ENCODE data around the gene PARP15.
"Not testable (repeated sequence)": the region's sequence is repeated elsewhere in the genome, so short reads cannot be mapped to it uniquely, and the experiment has no call there.

PARP15 gene

DNA sequence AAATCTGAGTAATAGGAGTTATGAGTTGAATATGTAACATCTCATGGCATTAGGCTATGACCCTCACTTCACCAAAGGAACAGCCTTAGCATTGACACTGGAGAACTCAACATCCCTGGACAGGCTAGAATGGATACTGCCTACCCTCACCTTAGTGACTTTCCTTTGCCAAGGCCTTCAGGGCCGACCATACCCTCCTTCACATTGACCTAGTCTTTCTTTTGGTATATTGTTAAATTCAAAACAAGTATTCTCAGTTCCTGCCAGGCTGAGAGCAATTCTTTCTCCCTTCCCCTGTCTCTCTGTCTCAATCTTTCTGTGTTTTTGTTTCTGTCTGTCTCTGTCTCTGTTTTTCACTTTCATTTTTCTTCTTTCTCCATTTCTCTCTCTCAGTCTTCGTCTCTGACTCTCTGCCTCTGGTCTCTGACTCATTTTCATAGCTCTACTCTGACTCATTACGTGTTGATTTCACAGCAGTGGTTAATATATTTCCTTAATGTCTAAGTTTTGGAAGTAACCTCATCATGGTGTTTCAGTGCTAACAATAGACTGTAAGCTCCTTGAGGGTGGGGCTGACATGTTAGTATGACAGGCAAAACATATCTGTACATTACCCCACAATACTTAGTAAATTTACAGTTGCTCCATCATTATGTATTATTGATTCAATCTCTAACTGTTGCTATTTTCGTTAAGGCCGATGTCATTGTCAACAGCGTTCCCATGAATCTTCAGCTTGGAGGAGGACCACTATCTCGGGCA lies 32.5 kb downstream of the PARP15 start:
- DNase-seq (ENCODE audit: low read depth): peak; percentile 34
- H3K4me3 ChIP-seq (ENCODE audit: low read depth, low read length): no peak overlapping the region

- no peak overlapping the region for H3K4me3 ChIP-seq (ENCODE audit: low read depth, low read length)
- no peak for DNase-seq (ENCODE audit: low read depth)
Observed at GRCh38 chr3:122612696-122613095, 35.2 kb downstream of the PARP15 start.

DNA sequence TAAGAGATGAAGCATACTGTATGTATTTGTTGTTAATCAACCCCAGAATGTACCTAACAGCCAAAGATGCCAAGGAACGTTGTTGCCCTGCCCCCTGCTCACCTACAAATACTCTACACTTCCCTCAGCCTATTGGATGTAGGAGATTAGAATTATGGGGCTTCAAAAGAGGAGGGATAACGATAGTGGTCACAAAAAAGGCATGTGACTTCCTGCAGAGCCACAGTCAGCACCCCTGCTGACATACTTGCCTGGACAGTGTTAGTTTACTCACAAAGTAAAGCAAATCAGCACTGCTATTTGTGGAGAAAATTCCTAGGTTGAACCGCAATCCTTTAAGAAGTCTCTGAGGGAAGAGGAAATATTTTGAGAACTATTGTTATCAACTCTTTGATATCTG lies 37.9 kb downstream of the PARP15 start:
- no peak overlapping the region for H3K4me3 ChIP-seq (ENCODE audit: low read depth, low read length)
- no peak for DNase-seq (ENCODE audit: low read depth)

GRCh38 chr3:122618614-122619013 lies 41.2 kb downstream of the PARP15 start:
- no peak for DNase-seq (ENCODE audit: low read depth)
- H3K4me3 ChIP-seq (ENCODE audit: low read depth, low read length): no peak overlapping the region

DNA sequence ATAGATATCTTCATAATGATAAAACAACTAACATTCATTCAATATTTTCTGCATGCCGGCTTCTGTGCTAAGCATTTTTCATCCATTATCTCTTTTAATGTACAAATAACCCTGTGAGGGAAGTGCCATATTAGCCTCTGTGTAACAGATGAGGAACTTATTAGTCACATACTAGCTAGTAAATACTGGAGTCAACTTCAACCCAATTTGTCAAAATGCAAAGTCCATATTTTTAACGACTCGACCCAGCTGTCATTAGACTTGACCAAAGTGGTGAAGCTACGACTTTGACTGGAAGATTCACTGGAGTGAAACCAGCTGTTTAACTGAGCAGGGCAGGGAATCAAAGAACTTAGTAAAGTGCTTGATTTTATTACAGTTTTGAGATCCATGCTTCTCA lies 41.6 kb downstream of the PARP15 start:
- no peak for DNase-seq (ENCODE audit: low read depth)
- H3K4me3 ChIP-seq (ENCODE audit: low read depth, low read length): no peak overlapping the region

DNA sequence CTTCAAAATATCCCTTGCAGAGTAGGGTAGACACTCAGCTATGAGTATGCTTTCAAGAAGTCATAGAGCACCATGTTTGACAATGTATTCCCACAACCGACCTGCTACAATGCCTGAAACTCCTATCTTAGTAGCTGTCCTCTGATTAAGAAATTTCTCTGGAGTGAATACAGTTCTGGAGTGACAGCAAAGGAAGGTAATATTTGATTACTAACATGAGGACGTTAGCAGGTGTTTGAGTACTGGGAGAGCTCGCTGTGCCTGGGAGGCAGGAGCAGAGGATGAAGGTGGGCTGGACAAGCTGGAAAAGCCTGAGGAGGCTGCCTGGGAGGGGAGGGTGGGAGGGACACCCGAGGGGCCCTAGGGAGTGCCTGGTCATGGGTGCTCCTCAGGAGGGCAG lies 42.9 kb downstream of the PARP15 start:
- H3K4me3 ChIP-seq (ENCODE audit: low read depth, low read length): no peak overlapping the region
- DNase-seq (ENCODE audit: low read depth): no peak

DNA sequence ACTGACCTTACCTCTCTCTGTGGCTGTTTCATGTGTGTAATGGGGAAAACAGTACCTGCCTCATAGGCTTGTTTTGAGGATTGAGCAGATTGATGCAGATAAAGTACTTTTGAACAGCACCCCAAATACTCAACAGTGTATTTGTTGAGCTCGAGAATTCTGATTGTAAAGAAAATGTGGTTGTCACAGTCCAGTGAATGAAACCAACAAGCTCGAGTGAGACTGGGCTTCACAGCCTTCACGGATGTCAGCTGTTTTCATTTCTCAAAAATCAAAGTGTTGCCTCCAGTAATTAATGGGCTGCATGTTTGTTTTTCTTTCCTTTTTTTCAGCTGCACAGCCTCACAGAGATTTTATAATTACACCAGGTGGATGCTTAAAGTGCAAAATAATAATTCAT lies 43.7 kb downstream of the PARP15 start:
- DNase-seq (ENCODE audit: low read depth): no peak
- no peak overlapping the region for H3K4me3 ChIP-seq (ENCODE audit: low read depth, low read length)

GRCh38 chr3:122623031-122623829 lies 45.8 kb downstream of the PARP15 start:
- no peak overlapping the region for H3K4me3 ChIP-seq (ENCODE audit: low read depth, low read length)
- DNase-seq (ENCODE audit: low read depth): no peak

DNA sequence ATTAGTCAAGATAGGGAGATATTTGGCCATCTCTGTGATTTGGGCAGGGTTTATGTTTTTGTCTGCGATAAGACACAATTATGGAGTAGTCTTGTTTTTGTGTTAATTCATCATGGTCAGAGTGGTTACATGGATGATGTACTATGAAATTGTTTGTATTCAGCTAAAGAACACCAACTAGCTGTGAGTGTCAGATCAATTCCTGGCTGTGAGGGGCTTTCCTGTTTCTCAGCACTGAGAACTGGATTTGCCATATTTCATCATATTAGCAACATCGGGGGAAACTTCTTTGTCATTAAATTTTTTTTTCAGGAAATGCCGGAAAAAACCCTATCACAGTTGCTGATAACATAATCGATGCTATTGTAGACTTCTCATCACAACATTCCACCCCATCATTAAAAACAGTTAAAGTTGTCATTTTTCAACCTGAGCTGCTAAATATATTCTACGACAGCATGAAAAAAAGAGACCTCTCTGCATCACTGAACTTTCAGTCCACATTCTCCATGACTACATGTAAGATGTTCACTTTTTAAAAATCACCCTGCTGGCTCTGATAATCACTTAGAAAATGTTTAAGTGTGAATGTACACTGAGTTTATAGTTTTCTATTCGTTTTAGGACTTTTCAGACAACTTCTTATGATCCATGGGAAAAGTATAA lies 49.2 kb downstream of the PARP15 start:
- H3K4me3 ChIP-seq (ENCODE audit: low read depth, low read length): no peak overlapping the region
- no peak for DNase-seq (ENCODE audit: low read depth)

DNA sequence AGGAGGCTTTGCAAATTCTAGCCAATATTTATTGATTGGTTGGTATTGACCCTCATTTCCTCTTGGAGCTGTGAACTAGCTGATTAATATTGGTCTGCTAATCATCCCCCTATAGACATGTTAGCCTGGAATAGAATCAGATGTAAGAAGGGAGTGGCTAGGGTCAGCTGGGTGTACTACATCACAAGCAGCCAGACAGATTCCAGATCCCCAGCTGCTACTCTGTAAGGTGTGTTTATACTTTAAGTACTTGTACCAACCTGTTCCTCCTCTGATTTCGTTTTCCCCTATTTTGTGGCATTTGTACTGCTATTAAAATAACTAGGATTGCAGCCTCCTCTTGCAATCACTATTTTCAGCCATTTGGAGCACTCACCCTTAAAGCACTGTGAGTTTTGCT lies 49.9 kb downstream of the PARP15 start:
- H3K4me3 ChIP-seq (ENCODE audit: low read depth, low read length): no peak overlapping the region
- no peak for DNase-seq (ENCODE audit: low read depth)

GRCh38 chr3:122628567-122628966 lies 51.1 kb downstream of the PARP15 start:
- DNase-seq (ENCODE audit: low read depth): no peak
- no peak overlapping the region for H3K4me3 ChIP-seq (ENCODE audit: low read depth, low read length)

DNA sequence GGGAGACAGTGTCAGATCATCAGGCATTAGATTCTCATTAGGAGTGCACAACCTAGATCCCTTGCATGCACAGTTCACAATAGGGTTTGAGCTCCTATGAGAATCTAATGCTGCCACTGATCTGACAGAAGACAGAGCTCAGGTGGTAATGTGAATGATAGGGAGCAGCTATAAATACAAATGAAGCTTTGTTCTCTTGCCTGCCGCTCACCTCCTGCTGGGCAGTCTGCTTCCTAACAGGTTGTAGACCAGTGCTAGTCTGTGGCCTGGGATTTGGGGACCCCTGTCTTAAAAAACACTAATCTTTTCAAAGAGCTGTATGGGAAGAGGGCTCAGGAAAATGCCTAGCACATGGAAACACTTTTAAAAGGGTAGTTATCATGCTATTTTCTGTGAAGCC lies 52.3 kb downstream of the PARP15 start:
- no peak overlapping the region for H3K4me3 ChIP-seq (ENCODE audit: low read depth, low read length)
- DNase-seq (ENCODE audit: low read depth): no peak

- DNase-seq (ENCODE audit: low read depth): no peak
- H3K4me3 ChIP-seq (ENCODE audit: low read depth, low read length): no peak overlapping the region
Observed at GRCh38 chr3:122635789-122636188, 58.3 kb downstream of the PARP15 start.

DNA sequence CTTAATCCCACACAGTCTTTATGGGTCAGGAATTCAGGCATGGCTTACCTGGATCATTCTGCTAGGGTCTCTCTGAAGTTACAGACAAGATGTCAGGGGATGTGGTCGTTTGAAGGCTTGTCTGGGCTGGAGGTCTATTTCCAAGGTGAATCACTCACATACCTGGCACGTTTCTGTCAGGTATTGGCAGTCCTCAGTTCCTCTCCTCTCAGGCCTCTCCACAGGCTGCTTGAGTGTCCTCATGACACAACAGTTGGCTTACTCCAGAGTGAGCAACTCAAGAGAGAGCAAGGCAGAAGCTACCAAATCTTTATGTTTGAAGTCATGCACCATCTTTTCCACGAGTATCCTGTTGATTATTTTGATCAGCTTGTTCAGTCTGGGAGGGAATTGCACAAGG lies 59.2 kb downstream of the PARP15 start:
- no peak for DNase-seq (ENCODE audit: low read depth)
- no peak overlapping the region for H3K4me3 ChIP-seq (ENCODE audit: low read depth, low read length)

DNA sequence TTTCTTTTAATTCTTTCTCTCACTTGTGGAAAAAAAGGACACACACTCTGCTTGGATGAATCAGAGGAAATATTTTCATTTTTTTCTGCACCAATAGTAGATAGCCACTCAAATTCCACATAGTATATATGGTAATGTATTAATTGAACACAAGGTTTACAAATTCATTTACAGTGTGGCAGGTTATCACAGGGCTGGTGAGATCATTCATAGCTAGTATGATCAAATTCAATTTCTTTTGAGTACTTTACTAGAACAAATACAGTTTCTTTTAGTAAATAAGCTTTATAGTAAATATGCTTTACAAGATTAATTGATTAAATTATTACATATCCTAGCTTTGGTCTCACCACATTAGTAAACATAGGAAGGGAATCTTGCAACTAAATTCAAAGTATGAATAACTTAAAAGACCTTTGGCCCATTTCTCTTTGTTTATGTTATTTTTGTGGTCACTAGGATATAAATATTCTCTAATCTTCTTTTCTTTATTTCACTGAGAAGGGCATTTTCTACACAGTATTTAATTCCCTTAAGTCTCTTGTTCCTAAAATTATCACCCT lies 63.1 kb downstream of the PARP15 start:
- no peak for DNase-seq (ENCODE audit: low read depth)
- H3K4me3 ChIP-seq (ENCODE audit: low read depth, low read length): no peak overlapping the region

- DNase-seq (ENCODE audit: low read depth): no peak
- H3K4me3 ChIP-seq (ENCODE audit: low read depth, low read length): no peak overlapping the region
Observed at GRCh38 chr3:122642935-122643334, 65.5 kb downstream of the PARP15 start.

DNA sequence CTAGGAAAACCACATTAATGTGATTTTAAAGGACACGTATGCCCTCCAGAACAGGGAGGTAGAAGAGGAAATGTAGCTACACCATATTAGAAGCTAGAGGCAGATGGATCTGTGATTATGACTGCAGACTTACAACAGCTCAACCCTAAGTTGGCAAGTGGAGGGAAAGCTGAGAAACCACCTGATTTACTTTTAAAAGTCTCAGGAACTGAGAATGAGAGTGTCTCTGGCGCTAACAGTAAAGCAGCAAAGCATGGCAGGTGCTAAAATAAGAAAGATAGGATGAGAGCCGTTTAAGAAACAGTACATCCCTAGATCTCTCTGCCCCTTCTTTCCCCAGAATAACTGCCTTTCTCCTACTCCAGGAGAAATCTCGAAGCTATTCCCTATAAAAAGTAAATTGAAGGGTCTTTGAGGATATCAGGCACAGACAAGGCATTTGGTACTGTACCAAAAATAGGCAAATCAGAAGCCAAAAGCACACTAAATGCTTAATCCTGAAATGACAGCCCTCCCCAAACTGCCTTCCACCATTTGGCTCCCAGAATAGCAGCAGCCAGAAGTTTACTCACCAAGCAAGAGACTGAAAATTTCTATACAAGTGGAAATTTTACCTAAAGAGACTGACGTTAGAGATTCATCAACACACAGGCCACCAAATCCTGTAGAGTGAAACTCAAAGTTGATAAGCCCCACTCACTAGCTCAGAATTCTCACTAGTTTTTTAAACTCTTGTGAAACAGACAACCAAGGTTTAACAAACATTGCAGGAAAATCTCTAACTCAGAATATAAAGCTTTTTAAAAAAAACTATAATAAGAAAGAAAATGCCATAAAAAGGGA lies 68.9 kb downstream of the PARP15 start:
- DNase-seq (ENCODE audit: low read depth): no peak
- H3K4me3 ChIP-seq (ENCODE audit: low read depth, low read length): no peak overlapping the region

DNA sequence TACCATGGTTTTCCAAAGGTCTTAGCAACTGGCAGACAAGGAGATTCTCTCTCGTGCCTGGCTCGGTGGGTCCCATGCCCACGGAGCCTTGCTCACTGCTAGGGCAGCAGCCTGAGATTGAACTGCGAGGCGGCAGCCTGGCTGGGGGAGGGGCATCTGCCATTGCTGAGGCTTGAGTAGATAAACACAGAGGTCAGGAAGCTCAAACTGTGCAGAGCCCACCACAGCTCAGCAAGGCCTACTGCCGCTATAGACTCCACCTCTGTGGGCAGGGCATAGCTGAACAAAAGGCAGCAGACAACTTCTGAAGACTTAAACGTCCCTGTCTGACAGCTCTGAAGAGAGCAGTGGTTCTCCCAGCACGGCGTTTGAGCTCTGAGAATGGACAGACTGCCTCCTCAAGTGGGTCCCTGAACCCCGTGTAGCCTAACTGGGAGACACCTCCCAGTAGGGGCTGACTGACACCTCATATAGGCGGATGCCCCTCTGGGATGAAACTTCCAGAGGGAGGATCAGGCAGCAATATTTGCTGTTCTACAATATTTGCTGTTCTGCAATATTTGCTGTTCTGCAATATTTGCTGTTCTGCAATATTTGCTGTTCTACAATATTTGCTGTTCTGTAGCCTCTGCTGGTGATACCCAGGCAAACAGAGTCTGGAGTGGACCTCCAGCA lies 73.9 kb downstream of the PARP15 start:
- not testable (repeated sequence) for H3K4me3 ChIP-seq (ENCODE audit: low read depth, low read length); DNase-seq (ENCODE audit: low read depth)

GRCh38 chr3:122651962-122652361 lies 74.5 kb downstream of the PARP15 start:
- H3K4me3 ChIP-seq (ENCODE audit: low read depth, low read length); DNase-seq (ENCODE audit: low read depth): not testable (repeated sequence)
